HL-60 (cell line): ENCODE data around the gene CYP2D6.

Experiments
- GABPA ChIP-seq: IDR thresholded peaks from 2 replicates; pipeline ENCODE4 v1.6.1; 2012; ENCODE audit warnings: low read depth
- POLR2AphosphoS5 ChIP-seq: IDR thresholded peaks from 2 replicates; pipeline ENCODE4 v1.6.1; 2012; ENCODE audit warnings: low read depth
- TF ChIP-seq, protein P1 (sequence below): IDR thresholded peaks from one replicate; pipeline ENCODE4 v1.5.1; 2011; ENCODE audit warnings: low read length, control low read depth, inconsistent platforms; ENCODE audit not compliant: insufficient read depth
- TF ChIP-seq, protein P2 (sequence below): IDR thresholded peaks from 2 replicates; pipeline ENCODE4 v1.6.1; 2012; ENCODE audit warnings: low read depth; ENCODE audit not compliant: insufficient replicate concordance

DNA sequence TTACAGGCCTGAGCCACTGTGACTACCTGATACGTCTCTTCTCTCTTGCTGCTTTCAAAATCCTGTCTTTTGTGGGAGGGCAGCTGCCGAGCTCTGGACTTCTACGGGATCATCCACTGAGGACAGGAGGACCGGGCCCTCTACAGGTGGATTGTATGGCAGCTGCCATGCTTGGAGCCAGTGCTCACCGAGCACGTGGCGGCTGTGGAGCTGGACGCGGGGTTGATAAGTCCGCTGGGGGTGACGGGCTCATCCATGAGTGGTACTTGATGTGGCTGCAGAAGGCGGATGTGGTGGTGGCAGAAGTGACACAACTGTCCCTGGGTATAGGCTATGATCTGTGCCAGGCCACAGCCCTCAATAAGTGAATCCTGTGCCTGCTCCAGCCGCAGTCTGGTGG is 1.8 kb upstream of the CYP2D6 start:
- TF ChIP-seq, protein P1, sequence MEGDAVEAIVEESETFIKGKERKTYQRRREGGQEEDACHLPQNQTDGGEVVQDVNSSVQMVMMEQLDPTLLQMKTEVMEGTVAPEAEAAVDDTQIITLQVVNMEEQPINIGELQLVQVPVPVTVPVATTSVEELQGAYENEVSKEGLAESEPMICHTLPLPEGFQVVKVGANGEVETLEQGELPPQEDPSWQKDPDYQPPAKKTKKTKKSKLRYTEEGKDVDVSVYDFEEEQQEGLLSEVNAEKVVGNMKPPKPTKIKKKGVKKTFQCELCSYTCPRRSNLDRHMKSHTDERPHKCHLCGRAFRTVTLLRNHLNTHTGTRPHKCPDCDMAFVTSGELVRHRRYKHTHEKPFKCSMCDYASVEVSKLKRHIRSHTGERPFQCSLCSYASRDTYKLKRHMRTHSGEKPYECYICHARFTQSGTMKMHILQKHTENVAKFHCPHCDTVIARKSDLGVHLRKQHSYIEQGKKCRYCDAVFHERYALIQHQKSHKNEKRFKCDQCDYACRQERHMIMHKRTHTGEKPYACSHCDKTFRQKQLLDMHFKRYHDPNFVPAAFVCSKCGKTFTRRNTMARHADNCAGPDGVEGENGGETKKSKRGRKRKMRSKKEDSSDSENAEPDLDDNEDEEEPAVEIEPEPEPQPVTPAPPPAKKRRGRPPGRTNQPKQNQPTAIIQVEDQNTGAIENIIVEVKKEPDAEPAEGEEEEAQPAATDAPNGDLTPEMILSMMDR = no peak
- no peak for TF ChIP-seq GABPA
- TF ChIP-seq POLR2AphosphoS5 = no peak
- TF ChIP-seq, protein P2, sequence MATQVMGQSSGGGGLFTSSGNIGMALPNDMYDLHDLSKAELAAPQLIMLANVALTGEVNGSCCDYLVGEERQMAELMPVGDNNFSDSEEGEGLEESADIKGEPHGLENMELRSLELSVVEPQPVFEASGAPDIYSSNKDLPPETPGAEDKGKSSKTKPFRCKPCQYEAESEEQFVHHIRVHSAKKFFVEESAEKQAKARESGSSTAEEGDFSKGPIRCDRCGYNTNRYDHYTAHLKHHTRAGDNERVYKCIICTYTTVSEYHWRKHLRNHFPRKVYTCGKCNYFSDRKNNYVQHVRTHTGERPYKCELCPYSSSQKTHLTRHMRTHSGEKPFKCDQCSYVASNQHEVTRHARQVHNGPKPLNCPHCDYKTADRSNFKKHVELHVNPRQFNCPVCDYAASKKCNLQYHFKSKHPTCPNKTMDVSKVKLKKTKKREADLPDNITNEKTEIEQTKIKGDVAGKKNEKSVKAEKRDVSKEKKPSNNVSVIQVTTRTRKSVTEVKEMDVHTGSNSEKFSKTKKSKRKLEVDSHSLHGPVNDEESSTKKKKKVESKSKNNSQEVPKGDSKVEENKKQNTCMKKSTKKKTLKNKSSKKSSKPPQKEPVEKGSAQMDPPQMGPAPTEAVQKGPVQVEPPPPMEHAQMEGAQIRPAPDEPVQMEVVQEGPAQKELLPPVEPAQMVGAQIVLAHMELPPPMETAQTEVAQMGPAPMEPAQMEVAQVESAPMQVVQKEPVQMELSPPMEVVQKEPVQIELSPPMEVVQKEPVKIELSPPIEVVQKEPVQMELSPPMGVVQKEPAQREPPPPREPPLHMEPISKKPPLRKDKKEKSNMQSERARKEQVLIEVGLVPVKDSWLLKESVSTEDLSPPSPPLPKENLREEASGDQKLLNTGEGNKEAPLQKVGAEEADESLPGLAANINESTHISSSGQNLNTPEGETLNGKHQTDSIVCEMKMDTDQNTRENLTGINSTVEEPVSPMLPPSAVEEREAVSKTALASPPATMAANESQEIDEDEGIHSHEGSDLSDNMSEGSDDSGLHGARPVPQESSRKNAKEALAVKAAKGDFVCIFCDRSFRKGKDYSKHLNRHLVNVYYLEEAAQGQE = no peak
